Right ventricle myocardium superior (tissue), 1 donor: ENCODE data around the gene AJUBA. TPM values are rescaled to one million over a fixed set of nuclear protein-coding genes. Genes with fewer than 3 reads are reported as not detected.
A peak's percentile ranks its signal among the peaks of the same experiment; 100 is the strongest.
"Not testable (repeated sequence)": the region's sequence is repeated elsewhere in the genome, so short reads cannot be mapped to it uniquely, and the experiment has no call there.

ENCODE experiments used
- ATAC-seq: fragments of 200-7000 bp; cut with Tn5 transposase; one replicate; pipeline ENCODE4 v1.9.1; 2020; ENCODE audit warnings: mild to moderate bottlenecking; ENCODE audit not compliant: poor library complexity
- DNase-seq: peaks from one replicate; pipeline ENCODE4 v3.0.0-alpha.2; 2020
- intact Hi-C: fragments of 100-400 bp; cut with DNase I; formaldehyde crosslinking; loops from one replicate; pipeline ENCODE4 v1.11.2; 2022
- total RNA-seq: library from RNA; stranded (reverse); fragmentation: NEBNext Ultra II Directional; extraction: Animal tissue kit (Norgen Biotek cat#: 25700); gene quantifications from one replicate; pipeline ENCODE4 v1.2.1, GENCODE V29; 2021
- donor health status: DM: no; HTN: yes; CAD: no; lungs with severe emphysema.

Gene AJUBA
- total RNA-seq, 1 donor from 2014 or later, result 10.9 TPM

- intact Hi-C loops, result no loop called here
- DNase-seq, result no peak
- ATAC-seq, result no peak
Observed at GRCh38 chr14:22966783-22967269, 15.5 kb downstream of the AJUBA start.

GRCh38 chr14:22965916-22966782 is 16.2 kb downstream of the AJUBA start:
- ATAC-seq, intact Hi-C loops, DNase-seq: not testable (repeated sequence)

GRCh38 chr14:22962061-22962676 is 20.2 kb downstream of the AJUBA start:
- DNase-seq (no peak), ATAC-seq (no peak)
- intact Hi-C loops, result no loop called here

GRCh38 chr14:22955702-22956569 is 26.4 kb downstream of the AJUBA start:
- ATAC-seq (no peak), DNase-seq (no peak)
- intact Hi-C loops, result no loop called here

GRCh38 chr14:22952418-22952817 is 29.9 kb downstream of the AJUBA start:
- intact Hi-C loops, result no loop called here
- DNase-seq, result no peak

GRCh38 chr14:22951795-22952194 is 30.6 kb downstream of the AJUBA start:
- DNase-seq, ATAC-seq, intact Hi-C loops: not testable (repeated sequence)

More at GRCh38 chr14:22952418-22952817, 29.9 kb downstream of the AJUBA start:
- no peak for ATAC-seq

- ATAC-seq (no peak), DNase-seq (no peak)
- intact Hi-C loops, result no loop called here
Observed at GRCh38 chr14:22945642-22946041, 36.7 kb downstream of the AJUBA start.

- intact Hi-C loops, result no loop called here
- ATAC-seq (no peak), DNase-seq (no peak)
Observed at GRCh38 chr14:22939684-22940083, 42.7 kb downstream of the AJUBA start.

- intact Hi-C loops, result no loop called here
- ATAC-seq, result no peak
- no peak for DNase-seq
Observed at GRCh38 chr14:22935156-22935555, 47.2 kb downstream of the AJUBA start.

GRCh38 chr14:22932146-22932545 is 50.2 kb downstream of the AJUBA start:
- no peak for DNase-seq
- intact Hi-C loops, result no loop called here

GRCh38 chr14:22929961-22930364 is 52.4 kb downstream of the AJUBA start:
- DNase-seq, result no peak
- ATAC-seq, result peak; percentile 9
- intact Hi-C loops, result no loop called here

More at GRCh38 chr14:22932146-22932545, 50.2 kb downstream of the AJUBA start:
- no peak for ATAC-seq

- DNase-seq (peak; percentile 99), ATAC-seq (peak; percentile 96)
- intact Hi-C loops, result no loop called here
Observed at GRCh38 chr14:22929104-22929960, 53.0 kb downstream of the AJUBA start, which contains the start of gene PRMT5. TSS of gene PRMT5 (minus strand) at chr14:22929376. CDS start at chr14:22929361, 15 bp downstream.

GRCh38 chr14:22928237-22929103 is 53.9 kb downstream of the AJUBA start:
- no peak for DNase-seq
- ATAC-seq, result no peak
- intact Hi-C loops, result no loop called here

GRCh38 chr14:22926316-22926715 is 56.0 kb downstream of the AJUBA start:
- intact Hi-C loops, result no loop called here
- DNase-seq (no peak), ATAC-seq (no peak)

GRCh38 chr14:22925513-22925912 is 56.8 kb downstream of the AJUBA start:
- no peak for DNase-seq
- ATAC-seq, result no peak
- intact Hi-C loops, result no loop called here

- ATAC-seq, result no peak
- intact Hi-C loops, result no loop called here
- DNase-seq, result no peak
Observed at GRCh38 chr14:22923746-22924145, 58.6 kb downstream of the AJUBA start.

- DNase-seq (no peak), ATAC-seq (no peak)
- intact Hi-C loops, result no loop called here
Observed at GRCh38 chr14:22922294-22922693, 60.1 kb downstream of the AJUBA start.
